Glutamatergic neuron (in vitro differentiated cells): ENCODE data around the gene PIK3R4. TPM values are rescaled to one million over a fixed set of nuclear protein-coding genes. Genes with fewer than 3 reads are reported as not detected.

Source experiments
- DNase-seq: peaks from one replicate; pipeline ENCODE4 v3.0.0; 2022
- H3K27ac Mint-ChIP-seq: one replicate; pipeline ENCODE4 v1.8.0; 2020; ENCODE audit warnings: mild to moderate bottlenecking, mixed read lengths, inconsistent platforms; ENCODE audit not compliant: unreplicated experiment
- H3K27me3 Mint-ChIP-seq: one replicate; pipeline ENCODE4 v1.8.0; 2020; ENCODE audit warnings: mild to moderate bottlenecking, moderate library complexity, mixed read lengths, inconsistent platforms; ENCODE audit not compliant: unreplicated experiment
- H3K36me3 Mint-ChIP-seq: one replicate; pipeline ENCODE4 v1.8.0; 2020; ENCODE audit warnings: mild to moderate bottlenecking, mixed read lengths, inconsistent platforms; ENCODE audit not compliant: unreplicated experiment
- H3K4me1 Mint-ChIP-seq: one replicate; pipeline ENCODE4 v1.8.0; 2020; ENCODE audit warnings: mild to moderate bottlenecking, low read depth, mixed read lengths, inconsistent platforms; ENCODE audit not compliant: unreplicated experiment
- H3K4me3 Mint-ChIP-seq: one replicate; pipeline ENCODE4 v1.8.0; 2020; ENCODE audit warnings: mild to moderate bottlenecking, mixed read lengths, inconsistent platforms; ENCODE audit not compliant: unreplicated experiment
- H3K9me3 Mint-ChIP-seq: one replicate; pipeline ENCODE4 v1.8.0; 2020; ENCODE audit warnings: mild to moderate bottlenecking, moderate library complexity, mixed read lengths, inconsistent platforms; ENCODE audit not compliant: unreplicated experiment
- CTCF ChIP-seq: fragments of 200-600 bp; sonication (generic); IDR thresholded peaks from one replicate; pipeline ENCODE4 v1.5.0; 2021; ENCODE audit not compliant: partially characterized antibody, unreplicated experiment
- total RNA-seq: library from RNA; stranded (reverse); fragmentation: NEBNext Ultra II Directional; extraction: Animal tissue kit (Norgen Biotek cat#: 25700); gene quantifications from one replicate; pipeline ENCODE4 v1.2.1, GENCODE V29; 2021; ENCODE audit not compliant: unreplicated experiment

Gene PIK3R4
- total RNA-seq, 1 donor from 2014 or later, result 19.4 TPM

- Mint-ChIP-seq H3K36me3 (no peaks in the 10 kb centered on the region), H3K4me1 (peaks cover 6% of the 10 kb centered on the region), H3K9me3 (peaks cover 9% of the 10 kb centered on the region), H3K27ac (peak overlapping the region; percentile 87), H3K27me3 (peaks cover 6% of the 10 kb centered on the region), H3K4me3 (peak overlapping the region; percentile 87)
- TF ChIP-seq CTCF, result no peak
- no peak for DNase-seq
These were observed 1.8 kb upstream of the PIK3R4 start for GRCh38 chr3:130748467-130748861.

- Mint-ChIP-seq H3K4me1 (peaks cover 10% of the 10 kb centered on the region), H3K36me3 (no peaks in the 10 kb centered on the region), H3K4me3 (peak overlapping the region; percentile 21), H3K27ac (no peak overlapping the region), H3K9me3 (peaks cover 7% of the 10 kb centered on the region), H3K27me3 (peaks cover 6% of the 10 kb centered on the region)
- DNase-seq, result no peak
- no peak for TF ChIP-seq CTCF
These were observed 3.3 kb downstream of the PIK3R4 start for GRCh38 chr3:130743354-130743753.

- H3K4me3 Mint-ChIP-seq, result peak overlapping the region; percentile 51
- peaks cover 5% of the 10 kb centered on the region for H3K9me3 Mint-ChIP-seq
- no peak for TF ChIP-seq CTCF
- H3K4me1 Mint-ChIP-seq, result peaks cover 7% of the 10 kb centered on the region
- peaks cover 3% of the 10 kb centered on the region for H3K27me3 Mint-ChIP-seq
- H3K27ac Mint-ChIP-seq, result no peak overlapping the region
- DNase-seq, result no peak
- no peaks in the 10 kb centered on the region for H3K36me3 Mint-ChIP-seq
These were observed 4.6 kb downstream of the PIK3R4 start for GRCh38 chr3:130741946-130742610.

DNA sequence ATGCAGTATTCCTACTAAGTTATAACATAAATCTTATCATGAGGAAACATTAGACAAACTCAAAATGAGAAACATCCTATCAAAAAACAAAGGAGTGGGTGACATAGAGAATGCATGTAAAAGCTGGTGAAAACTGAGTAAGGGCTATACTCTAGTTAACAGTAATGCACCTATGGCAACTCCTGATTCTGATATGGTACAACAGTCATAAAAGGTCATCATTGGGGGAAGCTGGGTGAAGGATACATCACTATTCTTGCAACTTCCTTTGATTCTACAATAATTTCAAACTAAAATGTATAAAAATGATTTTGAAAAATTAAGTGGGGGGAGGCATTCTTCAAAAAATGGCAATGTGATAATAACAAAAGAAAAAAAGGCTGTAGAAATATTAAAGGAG lies 6.8 kb downstream of the PIK3R4 start:
- H3K27me3 Mint-ChIP-seq, result no peaks in the 10 kb centered on the region
- DNase-seq, result no peak
- TF ChIP-seq CTCF, result no peak
- H3K4me3 Mint-ChIP-seq, result no peak overlapping the region
- H3K27ac Mint-ChIP-seq, result no peak overlapping the region
- H3K9me3 Mint-ChIP-seq, result no peaks in the 10 kb centered on the region
- H3K4me1 Mint-ChIP-seq, result peaks cover 7% of the 10 kb centered on the region
- H3K36me3 Mint-ChIP-seq, result no peaks in the 10 kb centered on the region

- no peak overlapping the region for H3K4me3 Mint-ChIP-seq
- TF ChIP-seq CTCF, result no peak
- H3K4me1 Mint-ChIP-seq, result peaks cover 3% of the 10 kb centered on the region
- no peaks in the 10 kb centered on the region for H3K27me3 Mint-ChIP-seq
- DNase-seq, result no peak
- no peaks in the 10 kb centered on the region for H3K9me3 Mint-ChIP-seq
- H3K27ac Mint-ChIP-seq, result no peak overlapping the region
- H3K36me3 Mint-ChIP-seq, result no peaks in the 10 kb centered on the region
These were observed 8.4 kb downstream of the PIK3R4 start for GRCh38 chr3:130738241-130738640.
